Ascending aorta (tissue), 2 donors: ENCODE results near the gene NKD1. TPM values are rescaled to one million over a fixed set of nuclear protein-coding genes. Genes with fewer than 3 reads are reported as not detected.

Experiments
- DNase-seq, 2 donors: peaks; one replicate each; pipeline ENCODE4 v3.0.0-alpha.2; 2019; ENCODE audit warnings: low spot score in 2 of 2
- H3K27ac ChIP-seq, 2 donors: fragments of 200-600 bp; sonication (generic); one replicate each; pipeline ENCODE4 v1.5.1; 2016 to 2017; ENCODE audit warnings: mild to moderate bottlenecking in 1 of 2
- H3K27me3 ChIP-seq: fragments of 200-600 bp; sonication (generic); one replicate; pipeline ENCODE4 v1.5.1; 2017
- H3K36me3 ChIP-seq, 2 donors: fragments of 200-600 bp; sonication (generic); one replicate each; pipeline ENCODE4 v1.5.1; 2016
- H3K4me1 ChIP-seq, 2 donors: fragments of 200-600 bp; sonication (generic); one replicate each; pipeline ENCODE4 v1.5.1; 2016 to 2017; ENCODE audit warnings: mild to moderate bottlenecking in 1 of 2
- H3K4me3 ChIP-seq, 2 donors: fragments of 200-600 bp; sonication (generic); one replicate each; pipeline ENCODE4 v1.5.1; 2016 to 2017; ENCODE audit warnings: mild to moderate bottlenecking in 1 of 2
- H3K9me3 ChIP-seq, 2 donors: fragments of 200-600 bp; sonication (generic); one replicate each; pipeline ENCODE4 v1.5.1; 2016
- intact Hi-C: fragments of 100-400 bp; cut with DNase I; formaldehyde crosslinking; loops from one replicate; pipeline ENCODE4 v1.15.1; 2023
- total RNA-seq: library from RNA; depleted of rRNA; stranded (reverse); fragments of >200 nt; gene quantifications from one replicate; pipeline ENCODE4 v1.1.0, GENCODE V29; 2016
- TF ChIP-seq, protein P1 (sequence below), 3 experiments: fragments of 200-600 bp in 2 of 3; fragments of 450-650 bp in 1 of 3; sonication (generic) in 2 of 3; IDR thresholded peaks; one replicate each; pipeline ENCODE4 v1.5.1; 2016 to 2019; ENCODE audit warnings: antibody characterized with exemption in 3 of 3, mild to moderate bottlenecking in 1 of 3, moderate library complexity in 1 of 3

Gene NKD1
- total RNA-seq, 1 donor from 2014 or later = 33.2 TPM

DNA sequence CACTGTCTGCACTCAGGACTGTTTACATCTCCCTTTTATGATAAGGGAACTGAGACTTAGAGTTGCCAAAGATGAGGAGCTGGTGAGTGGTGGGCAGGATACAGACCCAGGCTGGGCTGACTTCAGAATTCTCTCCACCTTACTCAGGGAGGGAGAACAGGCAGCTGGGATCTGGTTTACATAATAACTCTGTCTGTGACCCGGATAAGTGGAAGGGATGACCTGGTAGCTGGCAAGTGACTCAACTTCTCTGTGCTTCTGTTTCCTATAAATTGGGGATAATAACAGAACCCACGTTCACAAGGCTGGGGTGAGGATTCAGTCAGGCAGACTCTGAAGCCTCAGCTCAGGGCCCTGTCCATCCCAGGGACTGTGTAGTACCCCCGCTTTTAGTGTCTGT is 130.3 kb downstream of the NKD1 start:
- Histone ChIP-seq H3K4me3 (no peak overlapping the region), H3K27ac (no peak overlapping the region), H3K4me1 (no peaks in the 10 kb centered on the region), H3K9me3 (no peaks in the 10 kb centered on the region), H3K36me3 (no peaks in the 10 kb centered on the region), H3K27me3 (no peaks in the 10 kb centered on the region)
- TF ChIP-seq, protein P1, sequence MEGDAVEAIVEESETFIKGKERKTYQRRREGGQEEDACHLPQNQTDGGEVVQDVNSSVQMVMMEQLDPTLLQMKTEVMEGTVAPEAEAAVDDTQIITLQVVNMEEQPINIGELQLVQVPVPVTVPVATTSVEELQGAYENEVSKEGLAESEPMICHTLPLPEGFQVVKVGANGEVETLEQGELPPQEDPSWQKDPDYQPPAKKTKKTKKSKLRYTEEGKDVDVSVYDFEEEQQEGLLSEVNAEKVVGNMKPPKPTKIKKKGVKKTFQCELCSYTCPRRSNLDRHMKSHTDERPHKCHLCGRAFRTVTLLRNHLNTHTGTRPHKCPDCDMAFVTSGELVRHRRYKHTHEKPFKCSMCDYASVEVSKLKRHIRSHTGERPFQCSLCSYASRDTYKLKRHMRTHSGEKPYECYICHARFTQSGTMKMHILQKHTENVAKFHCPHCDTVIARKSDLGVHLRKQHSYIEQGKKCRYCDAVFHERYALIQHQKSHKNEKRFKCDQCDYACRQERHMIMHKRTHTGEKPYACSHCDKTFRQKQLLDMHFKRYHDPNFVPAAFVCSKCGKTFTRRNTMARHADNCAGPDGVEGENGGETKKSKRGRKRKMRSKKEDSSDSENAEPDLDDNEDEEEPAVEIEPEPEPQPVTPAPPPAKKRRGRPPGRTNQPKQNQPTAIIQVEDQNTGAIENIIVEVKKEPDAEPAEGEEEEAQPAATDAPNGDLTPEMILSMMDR (IDR thresholded peaks at IDR 0.05) = no peak
- no peak for DNase-seq
- intact Hi-C loops = no loop called here

DNA sequence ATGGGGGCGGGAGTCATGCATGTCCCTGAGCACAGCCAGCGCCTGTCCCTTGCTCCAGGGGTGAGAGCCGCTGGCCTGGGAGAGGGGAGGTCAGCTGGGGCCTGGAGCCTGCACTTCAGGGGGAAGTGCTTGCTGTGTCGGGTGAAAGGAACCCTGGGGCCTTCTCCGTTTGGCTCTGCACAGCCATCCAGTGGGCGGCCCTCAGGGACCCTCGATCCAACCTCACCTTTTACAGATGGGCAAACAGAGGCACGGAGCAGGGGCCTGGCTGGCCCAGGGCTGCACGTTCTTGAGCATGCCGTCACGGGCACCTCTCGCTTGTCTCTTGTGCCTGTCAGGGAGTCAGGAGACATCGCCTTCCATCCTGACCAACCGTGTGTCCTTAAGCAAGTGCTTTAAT is 131.1 kb downstream of the NKD1 start:
- Histone ChIP-seq H3K36me3 (no peaks in the 10 kb centered on the region), H3K4me3 (no peak overlapping the region), H3K27ac (no peak overlapping the region), H3K9me3 (no peaks in the 10 kb centered on the region), H3K27me3 (no peaks in the 10 kb centered on the region), H3K4me1 (no peaks in the 10 kb centered on the region)
- no peak for DNase-seq
- intact Hi-C loops = no loop called here
- TF ChIP-seq, protein P1 (IDR thresholded peaks at IDR 0.05) = no peak

DNA sequence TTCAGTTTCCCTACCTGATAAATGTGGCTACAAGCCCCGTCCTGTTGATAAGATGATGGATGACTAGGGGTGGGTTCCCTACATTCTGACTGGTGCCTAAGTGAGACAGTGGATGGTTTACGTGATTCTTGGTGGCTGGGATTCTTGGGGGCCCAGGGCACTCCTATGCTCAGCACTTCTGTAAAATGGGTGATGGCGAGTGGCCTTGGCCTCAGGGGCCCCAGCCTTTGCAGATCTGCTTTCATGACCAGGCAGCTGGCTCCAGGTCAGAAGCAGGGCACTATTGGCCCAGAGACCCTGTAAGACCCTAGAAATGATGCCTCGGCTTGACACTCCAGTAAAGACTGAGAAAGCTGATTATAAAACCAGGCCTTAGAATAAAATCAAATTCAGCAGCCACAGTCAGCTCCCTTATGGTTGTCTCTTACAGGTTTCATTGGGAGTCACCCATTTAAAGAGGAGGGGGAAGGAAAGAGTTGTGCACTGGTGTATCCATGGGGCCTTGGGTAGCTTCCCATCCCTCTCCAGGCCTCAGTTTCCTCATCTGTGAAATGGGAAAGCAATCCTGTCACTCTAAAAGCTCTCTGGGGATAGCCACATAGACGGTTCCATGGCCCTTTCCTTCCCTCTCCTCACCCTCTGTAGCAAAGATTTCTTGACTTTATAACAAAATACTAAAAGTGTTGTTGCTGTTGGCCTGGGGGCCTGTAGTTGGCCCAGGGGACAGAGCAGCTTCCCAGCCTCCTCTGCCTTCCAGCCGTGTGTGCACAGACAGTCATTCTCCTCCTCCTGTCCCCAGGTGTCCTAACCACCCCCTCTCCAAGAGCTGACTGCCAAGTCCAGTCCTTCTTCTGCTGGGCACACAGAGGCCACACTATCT is 131.7 kb downstream of the NKD1 start:
- no peaks in the 10 kb centered on the region for H3K4me1 ChIP-seq
- H3K9me3 ChIP-seq = no peaks in the 10 kb centered on the region
- DNase-seq = no peak
- H3K4me3 ChIP-seq = peak overlapping the region in 1 of 2 donors; percentile 41
- intact Hi-C loops = no loop called here
- H3K27ac ChIP-seq = no peak overlapping the region
- H3K27me3 ChIP-seq = no peaks in the 10 kb centered on the region
- TF ChIP-seq, protein P1 (IDR thresholded peaks at IDR 0.05) = no peak
- no peaks in the 10 kb centered on the region for H3K36me3 ChIP-seq

DNA sequence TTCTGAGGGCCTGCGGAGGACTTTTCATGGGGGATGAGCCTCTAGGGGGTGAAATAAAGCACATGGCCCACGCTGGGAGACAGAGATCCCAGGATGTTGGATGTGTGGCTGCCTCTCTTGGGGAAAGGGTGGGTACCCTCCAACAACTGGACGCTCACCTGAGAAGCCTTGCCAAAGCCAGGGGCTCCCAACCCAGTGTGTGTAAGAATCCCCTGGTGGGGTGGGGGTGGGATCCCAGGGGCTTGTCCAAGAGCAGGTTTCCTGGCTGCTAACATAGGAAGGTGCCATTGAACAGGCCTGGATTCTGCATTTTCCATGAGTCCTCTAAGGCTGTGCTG is 132.3 kb downstream of the NKD1 start:
- Histone ChIP-seq H3K9me3 (no peaks in the 10 kb centered on the region), H3K36me3 (no peaks in the 10 kb centered on the region), H3K4me3 (peak overlapping the region in 1 of 2 donors; percentile 41), H3K4me1 (no peaks in the 10 kb centered on the region), H3K27me3 (no peaks in the 10 kb centered on the region), H3K27ac (no peak overlapping the region)
- TF ChIP-seq, protein P1 (IDR thresholded peaks at IDR 0.05) = no peak
- intact Hi-C loops = no loop called here
- DNase-seq = no peak

DNA sequence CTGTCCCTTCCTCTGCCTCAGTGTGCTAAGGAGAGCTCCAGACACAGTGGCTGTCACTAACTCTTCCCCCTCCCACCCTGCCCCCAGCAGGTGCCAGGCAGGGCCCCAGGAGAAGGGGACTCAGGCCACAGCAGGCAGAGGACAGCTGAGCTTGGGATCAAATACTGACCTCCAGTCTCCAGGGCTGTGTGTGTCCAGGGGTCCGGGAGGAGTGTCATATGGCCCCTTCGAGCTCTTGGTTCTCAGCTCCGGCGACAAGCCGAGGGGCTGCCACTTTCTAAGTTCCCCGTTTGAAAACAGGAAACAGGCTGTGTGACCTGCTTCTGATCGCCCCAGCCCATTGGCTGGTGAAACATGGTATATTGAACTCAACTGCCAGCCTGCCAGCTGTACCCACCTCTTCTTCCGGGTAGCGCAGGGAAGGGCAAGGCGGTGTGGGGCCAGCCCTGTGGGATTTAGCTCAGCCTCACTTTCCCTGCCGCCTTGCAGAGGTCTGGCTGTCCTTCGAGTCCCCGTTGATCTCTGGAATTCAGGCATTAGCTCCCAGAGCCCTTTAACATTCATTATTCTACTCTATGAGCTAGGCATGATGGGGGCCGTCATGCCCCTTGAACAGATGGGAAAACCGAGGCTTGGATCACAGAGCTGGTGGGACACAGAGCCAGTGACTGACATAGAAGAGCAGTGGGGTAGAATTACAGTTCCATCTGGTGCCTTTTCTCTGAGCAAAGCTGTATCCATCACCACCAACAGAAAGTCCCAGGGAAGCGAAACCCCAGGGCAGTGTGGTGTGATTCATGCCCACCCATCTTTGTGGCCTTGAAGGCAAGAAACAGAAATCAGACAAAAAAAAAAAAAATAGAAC is 133.1 kb downstream of the NKD1 start, which contains the start of gene SNX20:
SNX20 (minus strand) TSS at position 292 of the 865 bp plus-strand sequence. CDS start 3,786 bp downstream, outside the sequence.
- H3K36me3 ChIP-seq = no peaks in the 10 kb centered on the region
- H3K4me3 ChIP-seq = peak within 1 kb of the TSS in 1 of 2 donors; percentile 41
- DNase-seq = no peak
- TF ChIP-seq, protein P1 (IDR thresholded peaks at IDR 0.05) = no peak
- no peaks in the 10 kb centered on the region for H3K27me3 ChIP-seq
- intact Hi-C loops = no loop called here
- H3K27ac ChIP-seq = no peak within 1 kb of the TSS
- H3K9me3 ChIP-seq = no peaks in the 10 kb centered on the region
- H3K4me1 ChIP-seq = no peaks in the 10 kb centered on the region
